NCI-H2196 treated with DMSO at 0.1 percent for 48 hours (cell line): Measurements from ENCODE around the gene ABCC3.

Source experiments
- DNase-seq: peaks from one replicate; lab custom pipeline; 2025; ENCODE audit not compliant: unreplicated experiment; lab: John Stamatoyannopoulos, UW

Gene ABCC3

DNA sequence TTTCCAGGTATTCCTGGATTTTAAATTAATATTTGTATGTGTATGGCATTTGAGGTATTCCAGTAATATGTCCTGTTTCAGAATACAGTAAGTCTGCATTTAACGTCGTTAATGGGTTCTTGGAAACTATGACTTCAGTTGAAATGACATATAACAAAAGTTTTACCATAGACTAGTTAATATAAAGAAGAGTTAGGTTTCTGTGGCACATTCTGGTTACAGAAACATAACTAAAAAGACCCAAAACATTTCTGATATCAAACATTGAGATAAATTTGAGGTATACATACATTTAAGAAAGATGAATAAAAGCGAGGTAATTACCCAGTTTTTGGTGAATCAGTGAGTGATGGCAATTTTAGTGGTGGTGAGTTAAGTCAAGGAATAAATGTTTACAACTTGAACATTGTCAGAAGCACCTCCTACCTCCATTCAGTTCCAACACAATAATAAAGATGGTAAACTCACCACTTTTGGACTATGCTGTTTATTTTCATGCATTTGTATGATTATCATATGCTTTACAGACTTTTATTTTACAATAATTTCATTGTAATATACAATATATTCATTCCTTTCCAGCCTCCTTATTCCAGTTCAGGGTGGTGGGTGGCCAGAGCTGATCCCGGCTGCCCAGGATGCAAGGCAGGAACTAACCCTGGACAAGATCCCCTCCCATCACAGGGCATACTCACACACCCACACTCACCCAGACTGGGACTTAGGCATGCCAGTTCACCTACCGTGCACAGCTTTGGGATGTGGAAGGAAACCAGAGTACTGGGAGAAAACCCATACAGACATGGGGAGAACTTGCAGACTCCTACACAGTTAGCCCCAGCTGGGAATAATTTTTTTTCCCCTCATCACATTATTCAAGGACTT lies 94.4 kb downstream of the ABCC3 start:
- DNase-seq = no peak

DNA sequence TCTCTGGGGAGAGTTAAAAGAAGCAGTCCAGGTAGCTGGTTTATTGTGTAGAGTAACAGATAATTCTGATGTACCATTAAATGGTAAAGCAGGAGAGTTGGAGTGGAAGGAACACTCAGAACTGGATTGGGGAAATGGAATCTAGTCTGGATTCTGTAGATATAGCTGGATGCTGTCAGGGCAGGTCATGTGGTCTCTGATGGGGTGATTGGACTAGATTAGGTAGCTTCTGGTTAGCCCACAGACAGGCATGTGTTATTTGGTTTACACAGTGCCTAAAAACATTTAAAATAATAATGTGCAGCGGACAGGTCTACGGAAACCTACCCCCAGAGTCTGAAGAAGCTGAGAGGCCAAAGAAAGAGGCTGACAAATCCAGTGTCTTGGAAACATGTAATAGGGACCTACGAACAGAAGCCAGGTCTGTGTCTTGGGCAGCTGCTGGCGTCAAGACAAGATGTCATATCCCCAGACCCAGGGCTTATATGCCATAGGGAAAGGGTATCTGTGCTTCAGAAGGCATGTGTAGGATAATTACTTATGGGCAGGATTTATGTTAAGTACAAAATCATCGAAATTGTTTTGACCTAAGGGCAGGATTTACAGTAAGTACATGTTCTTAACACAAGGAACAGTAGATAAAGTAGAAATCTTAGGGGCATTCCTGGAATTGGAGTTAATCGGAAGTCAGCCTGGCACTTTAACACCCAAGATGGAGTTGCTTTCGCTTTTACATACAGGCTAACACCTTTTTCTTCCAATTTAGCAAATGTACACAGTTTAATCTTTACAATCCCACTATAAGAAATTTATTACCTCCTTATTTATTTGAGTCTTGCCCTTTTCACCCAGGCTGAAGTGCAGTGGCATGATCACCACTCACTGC lies 97.1 kb downstream of the ABCC3 start:
- no peak for DNase-seq

DNA sequence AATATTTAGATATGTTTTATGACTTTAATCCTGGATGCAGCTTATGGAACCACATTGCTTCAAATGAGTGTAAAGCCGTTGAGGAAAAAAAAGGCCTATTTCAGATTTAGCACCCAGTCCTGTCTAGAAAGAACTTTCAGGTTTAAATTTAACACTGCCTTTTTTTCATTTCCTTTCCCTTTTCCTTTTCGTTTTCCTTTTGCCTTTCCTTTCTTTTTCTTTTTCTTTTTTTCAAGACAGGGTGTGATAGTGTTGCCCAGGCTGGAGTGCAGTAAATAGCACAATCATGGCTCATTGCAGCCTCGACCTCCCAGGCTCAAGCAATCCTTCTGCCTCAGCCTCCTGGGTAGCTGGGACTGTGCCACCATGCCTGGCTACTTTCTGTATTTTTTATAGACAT lies 100.6 kb downstream of the ABCC3 start:
- DNase-seq = no peak

DNA sequence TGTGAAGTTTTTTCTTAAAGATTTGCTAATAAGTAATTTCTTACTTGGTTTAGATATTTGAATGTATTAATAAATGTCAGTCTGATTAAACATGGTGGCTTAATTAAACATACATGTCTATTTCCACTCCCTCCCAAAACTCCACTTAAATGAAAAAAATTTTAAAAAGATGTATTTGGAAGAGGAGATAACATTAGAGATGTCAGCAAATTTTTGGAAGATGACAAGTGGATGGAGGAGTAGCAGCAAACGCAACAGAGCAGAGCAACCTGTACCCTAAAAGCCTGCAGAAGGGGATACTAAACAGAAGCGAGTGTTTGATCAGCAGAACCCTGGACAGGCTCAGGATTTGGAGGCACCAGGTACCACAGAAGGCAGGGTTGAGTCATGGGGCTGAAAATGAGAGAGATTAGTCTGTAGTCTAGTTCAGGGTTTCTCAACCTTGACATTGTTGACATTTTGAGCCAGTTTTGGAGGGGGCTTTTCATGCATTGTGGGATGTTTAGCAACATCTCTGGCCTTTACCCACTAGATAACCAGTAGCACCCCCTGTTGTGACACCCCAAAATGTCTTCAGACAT lies 102.5 kb downstream of the ABCC3 start:
- DNase-seq = no peak

DNA sequence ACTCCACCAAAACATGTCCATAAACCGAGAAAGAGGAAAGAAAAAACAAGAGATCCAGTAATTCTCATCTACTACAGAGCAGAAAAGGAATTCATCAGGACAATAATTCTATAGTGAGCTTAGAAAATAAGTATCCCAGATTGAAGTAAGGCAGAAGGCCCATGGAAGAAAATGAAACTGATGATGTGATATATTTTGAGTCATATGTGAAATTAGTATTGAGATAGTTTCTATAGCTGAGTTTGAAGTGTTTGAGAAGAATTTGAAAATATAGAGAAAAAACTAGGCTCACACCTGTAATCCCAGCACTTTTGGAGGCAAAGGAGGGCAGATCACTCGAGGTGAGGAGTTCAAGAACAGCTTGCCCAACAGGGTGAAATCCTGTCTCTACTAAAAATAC lies 104.4 kb downstream of the ABCC3 start:
- DNase-seq = no peak
